ENCODE results near the gene LPCAT1. TPM values are rescaled to one million over a fixed set of nuclear protein-coding genes. Genes with fewer than 3 reads are reported as not detected.

LPCAT1 gene
- total RNA-seq, 1 experiment from 2014 or later: 75.0 TPM

- H3K27me3 ChIP-seq (ENCODE audit: insufficient read depth, low read length): no peaks in the 10 kb centered on the region
- H3K27ac ChIP-seq (ENCODE audit: low read depth, low read length): no peak overlapping the region
- no peak overlapping the region for H3K4me2 ChIP-seq (ENCODE audit: low read length)
Measured at GRCh38 chr5:1545805-1546355, 22.1 kb upstream of the LPCAT1 start.

GRCh38 chr5:1545126-1545804, 21.5 kb upstream of the LPCAT1 start:
- H3K4me2 ChIP-seq (ENCODE audit: low read length): no peak overlapping the region
- no peaks in the 10 kb centered on the region for H3K27me3 ChIP-seq (ENCODE audit: insufficient read depth, low read length)
- ChIA-PET RAD21 (ENCODE audit: low non-redundant PET in 1 of 2, low total read pairs in 2 of 2, uncharacterized antibody in 2 of 2, unreplicated experiment in 2 of 2) (no interaction called here), CTCF (no interaction called here), POLR2A (no interaction called here)
- no TSS peak for BruUV-seq (replicated peaks)
- H3K4me3 ChIP-seq (replicated peaks in 1 of 2; ENCODE audit: low read depth in 1 of 2, low read length in 2 of 2): no peak overlapping the region
- H3K9me3 ChIP-seq (ENCODE audit: control insufficient read depth in 1 of 2, insufficient read depth in 1 of 2, low read depth in 1 of 2, low read length in 2 of 2): no peaks in the 10 kb centered on the region
- ATAC-seq: no peak
- DNase-seq (ENCODE audit: low read depth, low spot score): no peak
- H3K4me1 ChIP-seq (ENCODE audit: control insufficient read depth in 1 of 2, insufficient read depth in 2 of 2, low read length in 2 of 2): peaks cover 0 to 6% of the 10 kb centered on the region in 2 experiments; a peak in 2 of 4 replicates
- H2AFZ ChIP-seq (ENCODE audit: low read depth, low read length, poor library complexity, severe bottlenecking): no peak overlapping the region
- no peaks in the 10 kb centered on the region for H3K36me3 ChIP-seq (ENCODE audit: control insufficient read depth in 1 of 2, insufficient read depth in 2 of 2, low read length in 2 of 2)
- no peaks in the 10 kb centered on the region for H3K79me2 ChIP-seq (ENCODE audit: insufficient read depth, low read length)
- H4K20me1 ChIP-seq (ENCODE audit: insufficient read depth): no peaks in the 10 kb centered on the region
- intact Hi-C loops (cut with micrococcal nuclease): no loop called here
- no peaks in the 10 kb centered on the region for H3K9me2 ChIP-seq (ENCODE audit: insufficient read depth)
- no peak overlapping the region for H3K9ac ChIP-seq (ENCODE audit: low read length)
- no peak overlapping the region for H3K27ac ChIP-seq (ENCODE audit: low read depth, low read length)
- TF ChIP-seq ZNF274 (IDR thresholded peaks at IDR 0.05; ENCODE audit: low read depth, low read length): no peak
- TF ChIP-seq ZBTB33 (IDR thresholded peaks at IDR 0.05; ENCODE audit: extremely low read depth, insufficient replicate concordance, low read length): no peak
- no peak for TF ChIP-seq CTCF (IDR thresholded peaks at IDR 0.05 in 2 of 3, conservative IDR thresholded peaks at IDR 0.05 in 1 of 3; ENCODE audit: borderline replicate concordance in 1 of 3, insufficient read depth in 1 of 3, low read depth in 2 of 3, low read length in 2 of 3)
- no peak for TF ChIP-seq POLR2AphosphoS5 (IDR thresholded peaks at IDR 0.05; ENCODE audit: low read depth, low read length)
- no peak for TF ChIP-seq EZH2phosphoT487 (IDR thresholded peaks at IDR 0.05; ENCODE audit: borderline replicate concordance)
- no peak for TF ChIP-seq RAD21 (IDR thresholded peaks at IDR 0.05; ENCODE audit: low read depth)

More at GRCh38 chr5:1545805-1546355, 22.1 kb upstream of the LPCAT1 start:
- DNase-seq (ENCODE audit: low read depth, low spot score) (no peak), ATAC-seq (no peak)
- Histone ChIP-seq H3K36me3 (ENCODE audit: control insufficient read depth in 1 of 2, insufficient read depth in 2 of 2, low read length in 2 of 2) (no peaks in the 10 kb centered on the region), H3K9me2 (ENCODE audit: insufficient read depth) (no peaks in the 10 kb centered on the region), H3K9ac (ENCODE audit: low read length) (no peak overlapping the region), H3K79me2 (ENCODE audit: insufficient read depth, low read length) (no peaks in the 10 kb centered on the region), H3K4me3 (replicated peaks in 1 of 2; ENCODE audit: low read depth in 1 of 2, low read length in 2 of 2) (no peak overlapping the region), H4K20me1 (ENCODE audit: insufficient read depth) (no peaks in the 10 kb centered on the region), H2AFZ (ENCODE audit: low read depth, low read length, poor library complexity, severe bottlenecking) (no peak overlapping the region), H3K9me3 (ENCODE audit: control insufficient read depth in 1 of 2, insufficient read depth in 1 of 2, low read depth in 1 of 2, low read length in 2 of 2) (no peaks in the 10 kb centered on the region), H3K4me1 (ENCODE audit: control insufficient read depth in 1 of 2, insufficient read depth in 2 of 2, low read length in 2 of 2) (peaks cover 0 to 6% of the 10 kb centered on the region in 2 experiments; a peak in 2 of 4 replicates)
- intact Hi-C loops (cut with micrococcal nuclease): no loop called here
- TF ChIP-seq EGR1 (IDR thresholded peaks at IDR 0.05; ENCODE audit: low read depth): no peak
- TF ChIP-seq SP1 (IDR thresholded peaks at IDR 0.05; ENCODE audit: low read depth): no peak
- no peak for TF ChIP-seq MAX (IDR thresholded peaks at IDR 0.05)
- no peak for TF ChIP-seq POLR2A (IDR thresholded peaks at IDR 0.05; ENCODE audit: borderline replicate concordance, extremely low read depth, insufficient read depth, insufficient read length)
- no peak for TF ChIP-seq EZH2 (IDR thresholded peaks at IDR 0.05)
- RAD21 ChIA-PET (ENCODE audit: low non-redundant PET in 1 of 2, low total read pairs in 2 of 2, uncharacterized antibody in 2 of 2, unreplicated experiment in 2 of 2): no interaction called here
- BruUV-seq (replicated peaks): no TSS peak
- CTCF ChIA-PET: no interaction called here
- POLR2A ChIA-PET: no interaction called here

Measured in HCT116 (cell line).